ENCODE results near the gene PAPOLB. TPM values are rescaled to one million over a fixed set of nuclear protein-coding genes. Genes with fewer than 3 reads are reported as not detected.
A peak's percentile ranks its signal among the peaks of the same experiment; 100 is the strongest.

PAPOLB gene
- total RNA-seq, 1 donor from 2014 or later, result 0.13 TPM

DNA sequence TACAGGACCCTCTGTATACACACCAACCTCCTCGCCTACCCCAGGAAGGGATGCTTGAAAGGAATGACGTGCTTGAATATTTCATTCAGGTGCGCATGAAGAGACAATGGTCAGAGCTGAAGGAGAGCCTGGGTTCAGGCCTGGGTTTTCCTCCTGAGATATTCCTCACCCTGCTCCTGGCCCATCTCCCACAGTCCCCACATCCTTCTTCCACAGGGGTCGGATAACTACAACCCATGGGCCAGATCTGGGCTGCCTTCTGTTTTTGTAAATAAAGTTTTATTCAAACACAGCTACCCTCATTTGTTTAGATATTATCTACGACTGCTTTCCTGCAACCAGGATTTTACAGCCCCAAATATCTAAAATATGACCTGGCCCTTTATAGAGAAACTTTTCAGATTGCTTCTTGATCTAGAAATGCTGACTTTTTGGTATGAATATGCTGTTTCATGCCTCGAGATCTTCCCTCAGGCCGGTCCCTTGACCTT is 23.5 kb upstream of the PAPOLB start:
- TF ChIP-seq, protein P1, sequence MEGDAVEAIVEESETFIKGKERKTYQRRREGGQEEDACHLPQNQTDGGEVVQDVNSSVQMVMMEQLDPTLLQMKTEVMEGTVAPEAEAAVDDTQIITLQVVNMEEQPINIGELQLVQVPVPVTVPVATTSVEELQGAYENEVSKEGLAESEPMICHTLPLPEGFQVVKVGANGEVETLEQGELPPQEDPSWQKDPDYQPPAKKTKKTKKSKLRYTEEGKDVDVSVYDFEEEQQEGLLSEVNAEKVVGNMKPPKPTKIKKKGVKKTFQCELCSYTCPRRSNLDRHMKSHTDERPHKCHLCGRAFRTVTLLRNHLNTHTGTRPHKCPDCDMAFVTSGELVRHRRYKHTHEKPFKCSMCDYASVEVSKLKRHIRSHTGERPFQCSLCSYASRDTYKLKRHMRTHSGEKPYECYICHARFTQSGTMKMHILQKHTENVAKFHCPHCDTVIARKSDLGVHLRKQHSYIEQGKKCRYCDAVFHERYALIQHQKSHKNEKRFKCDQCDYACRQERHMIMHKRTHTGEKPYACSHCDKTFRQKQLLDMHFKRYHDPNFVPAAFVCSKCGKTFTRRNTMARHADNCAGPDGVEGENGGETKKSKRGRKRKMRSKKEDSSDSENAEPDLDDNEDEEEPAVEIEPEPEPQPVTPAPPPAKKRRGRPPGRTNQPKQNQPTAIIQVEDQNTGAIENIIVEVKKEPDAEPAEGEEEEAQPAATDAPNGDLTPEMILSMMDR (IDR thresholded peaks at IDR 0.05; ENCODE audit: insufficient read depth, low read length, poor library complexity, severe bottlenecking), result no peak
- DNase-seq (ENCODE audit: low read depth), result no peak
- Histone ChIP-seq H3K27me3 (ENCODE audit: control insufficient read depth, insufficient read depth, low read length) (peaks cover 22% of the 10 kb centered on the region), H3K4me3 (ENCODE audit: low read depth, low read length) (no peak overlapping the region), H3K36me3 (ENCODE audit: control insufficient read depth, insufficient read depth, low read length) (no peaks in the 10 kb centered on the region)

DNA sequence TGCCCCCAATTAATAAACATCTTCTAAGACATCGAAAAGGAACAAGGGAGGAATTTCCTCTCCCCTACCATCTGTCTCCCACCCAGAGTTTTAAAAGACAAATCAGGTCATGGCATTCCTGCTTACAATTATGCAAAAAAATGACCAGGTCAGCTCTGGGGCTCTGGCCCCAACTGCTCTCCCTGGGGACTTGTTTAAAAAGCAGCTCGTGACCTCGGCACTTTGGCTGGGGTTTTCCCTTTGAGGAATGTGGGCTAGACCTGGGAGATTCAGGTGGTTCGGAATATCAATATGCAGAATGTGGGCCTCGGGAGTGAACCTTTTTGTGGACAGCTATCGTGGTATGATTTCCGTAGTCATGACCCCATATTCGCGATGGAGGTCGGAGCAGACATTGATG is 22.3 kb upstream of the PAPOLB start:
- DNase-seq (ENCODE audit: low read depth), result no peak
- H3K27me3 ChIP-seq (ENCODE audit: control insufficient read depth, insufficient read depth, low read length), result peaks cover 28% of the 10 kb centered on the region
- TF ChIP-seq, protein P1 (IDR thresholded peaks at IDR 0.05; ENCODE audit: insufficient read depth, low read length, poor library complexity, severe bottlenecking), result no peak
- H3K4me3 ChIP-seq (ENCODE audit: low read depth, low read length), result no peak overlapping the region
- H3K36me3 ChIP-seq (ENCODE audit: control insufficient read depth, insufficient read depth, low read length), result no peaks in the 10 kb centered on the region

GRCh38 chr7:4883372-4884144 is 21.7 kb upstream of the PAPOLB start, which contains the start of gene RADIL:
Gene RADIL (minus strand): TSS chr7:4883716. CDS start chr7:4878139, 5,577 bp downstream.
- peak; percentile 16 for DNase-seq (ENCODE audit: low read depth)
- peak within 1 kb of the TSS; percentile 17 for H3K4me3 ChIP-seq (ENCODE audit: low read depth, low read length)
- peaks cover 34% of the 10 kb centered on the region for H3K27me3 ChIP-seq (ENCODE audit: control insufficient read depth, insufficient read depth, low read length)
- TF ChIP-seq, protein P1 (IDR thresholded peaks at IDR 0.05; ENCODE audit: insufficient read depth, low read length, poor library complexity, severe bottlenecking), result peak; percentile 81
- no peaks in the 10 kb centered on the region for H3K36me3 ChIP-seq (ENCODE audit: control insufficient read depth, insufficient read depth, low read length)

- Histone ChIP-seq H3K27me3 (ENCODE audit: control insufficient read depth, insufficient read depth, low read length) (peaks cover 36% of the 10 kb centered on the region), H3K36me3 (ENCODE audit: control insufficient read depth, insufficient read depth, low read length) (no peaks in the 10 kb centered on the region), H3K4me3 (ENCODE audit: low read depth, low read length) (peak overlapping the region; percentile 17)
- TF ChIP-seq, protein P1 (IDR thresholded peaks at IDR 0.05; ENCODE audit: insufficient read depth, low read length, poor library complexity, severe bottlenecking), result no peak
- no peak for DNase-seq (ENCODE audit: low read depth)
Measured at GRCh38 chr7:4883033-4883371, 21.2 kb upstream of the PAPOLB start.

- Histone ChIP-seq H3K4me3 (ENCODE audit: low read depth, low read length) (no peak overlapping the region), H3K27me3 (ENCODE audit: control insufficient read depth, insufficient read depth, low read length) (peaks cover 38% of the 10 kb centered on the region), H3K36me3 (ENCODE audit: control insufficient read depth, insufficient read depth, low read length) (no peaks in the 10 kb centered on the region)
- DNase-seq (ENCODE audit: low read depth), result no peak
- TF ChIP-seq, protein P1 (IDR thresholded peaks at IDR 0.05; ENCODE audit: insufficient read depth, low read length, poor library complexity, severe bottlenecking), result no peak
Measured at GRCh38 chr7:4882169-4883032, 20.6 kb upstream of the PAPOLB start.
